UCSD-AML1 (cell line): ENCODE results near the gene TMEM61.
A peak's percentile ranks its signal among the peaks of the same experiment; 100 is the strongest.
"Not testable (repeated sequence)": the region's sequence is repeated elsewhere in the genome, so short reads cannot be mapped to it uniquely, and the experiment has no call there.

ENCODE experiments used
- DNase-seq: peaks from one replicate; lab custom pipeline; 2025; ENCODE audit not compliant: unreplicated experiment; lab: John Stamatoyannopoulos, UW

TMEM61 gene

GRCh38 chr1:54959241-54959640 is 21.2 kb upstream of the TMEM61 start:
- DNase-seq = no peak

- DNase-seq = no peak
Measured at GRCh38 chr1:54962612-54963395, 17.6 kb upstream of the TMEM61 start.

GRCh38 chr1:54963829-54964228 is 16.6 kb upstream of the TMEM61 start:
- not testable (repeated sequence) for DNase-seq

GRCh38 chr1:54965624-54966340 is 14.6 kb upstream of the TMEM61 start:
- DNase-seq = peak; percentile 44

- DNase-seq = no peak
Measured at GRCh38 chr1:54967372-54967771, 13.1 kb upstream of the TMEM61 start.

GRCh38 chr1:54968551-54968950 is 11.9 kb upstream of the TMEM61 start:
- DNase-seq = no peak

GRCh38 chr1:54969879-54970278 is 10.5 kb upstream of the TMEM61 start:
- no peak for DNase-seq

GRCh38 chr1:54970901-54971300 is 9.5 kb upstream of the TMEM61 start:
- DNase-seq = no peak

GRCh38 chr1:54971317-54971791 is 9.1 kb upstream of the TMEM61 start:
- DNase-seq = no peak

GRCh38 chr1:54972436-54972835 is 8.0 kb upstream of the TMEM61 start:
- DNase-seq = no peak

GRCh38 chr1:54973205-54973921 is 7.1 kb upstream of the TMEM61 start:
- no peak for DNase-seq

GRCh38 chr1:54975356-54976108 is 4.9 kb upstream of the TMEM61 start:
- DNase-seq = no peak

GRCh38 chr1:54976747-54977146 is 3.7 kb upstream of the TMEM61 start:
- DNase-seq = no peak

- no peak for DNase-seq
Measured at GRCh38 chr1:54977533-54978297, 2.7 kb upstream of the TMEM61 start.

GRCh38 chr1:54978528-54979326 is 1.7 kb upstream of the TMEM61 start:
- no peak for DNase-seq

GRCh38 chr1:54979327-54979891 is 1.0 kb upstream of the TMEM61 start:
- DNase-seq = no peak

GRCh38 chr1:54980046-54980527 is 341 bp upstream of the TMEM61 start:
- no peak for DNase-seq

GRCh38 chr1:54981466-54981865 is 1.0 kb downstream of the TMEM61 start:
- DNase-seq = no peak

- DNase-seq = no peak
Measured at GRCh38 chr1:54982739-54983138, 2.3 kb downstream of the TMEM61 start.
